SU-DHL-6 (cell line): ENCODE measurements around the gene OTUD5.

Experiments used
- H2AFZ ChIP-seq: fragments of 200-600 bp; sonication (generic); 2 replicates; pipeline ENCODE4 v1.6.1; 2014; ENCODE audit warnings: low read depth, mild to moderate bottlenecking, moderate library complexity, mixed read lengths, antibody characterized with exemption, low read length; ENCODE audit not compliant: severe bottlenecking
- H3F3A ChIP-seq: fragments of 200-600 bp; shearing (Covaris generic); 2 replicates; pipeline ENCODE4 v1.6.0; 2016; ENCODE audit warnings: antibody characterized with exemption, mild to moderate bottlenecking; ENCODE audit not compliant: insufficient read depth
- H3K27ac ChIP-seq: fragments of 200-600 bp; sonication (generic); 2 replicates; pipeline ENCODE4 v1.5.1; 2016; ENCODE audit warnings: low read depth, mild to moderate bottlenecking, low read length, moderate library complexity, mixed read lengths
- H3K27me3 ChIP-seq: fragments of 200-600 bp; sonication (generic), shearing (Covaris generic); 2 replicates; pipeline ENCODE4 v1.6.0; 2014; ENCODE audit warnings: mild to moderate bottlenecking, low read length
- H3K36me3 ChIP-seq: fragments of 200-600 bp; sonication (generic); 2 replicates; pipeline ENCODE4 v1.6.1; 2014; ENCODE audit warnings: mild to moderate bottlenecking, low read length, mixed read lengths
- H3K4me2 ChIP-seq: fragments of 300-600, 200-600 bp; shearing (Covaris generic), sonication (generic); 2 replicates; pipeline ENCODE4 v1.6.0; 2014; ENCODE audit warnings: low read length, low read depth, mild to moderate bottlenecking; ENCODE audit not compliant: poor library complexity, severe bottlenecking
- H3K4me3 ChIP-seq: fragments of 200-600 bp; sonication (generic); 2 replicates; pipeline ENCODE4 v1.5.1; 2014; ENCODE audit warnings: antibody characterized with exemption, low read length, mild to moderate bottlenecking, mixed read lengths; ENCODE audit not compliant: insufficient read depth, poor library complexity, severe bottlenecking
- H3K79me2 ChIP-seq: fragments of 200-600 bp; sonication (generic); 2 replicates; pipeline ENCODE4 v1.6.1; 2014; ENCODE audit warnings: mild to moderate bottlenecking, low read length, moderate library complexity; ENCODE audit not compliant: insufficient read depth
- H3K9ac ChIP-seq: fragments of 200-600 bp; sonication (generic); 2 replicates; pipeline ENCODE4 v1.7.0; 2014; ENCODE audit warnings: mild to moderate bottlenecking, low read length
- H3K9me2 ChIP-seq: fragments of 200-600 bp; sonication (generic); replicated peaks from 2 replicates; pipeline ENCODE4 v1.6.1; 2014; ENCODE audit warnings: low read length; ENCODE audit not compliant: insufficient read depth
- H3K9me3 ChIP-seq: fragments of 200-600 bp; sonication (generic); 2 replicates; pipeline ENCODE4 v1.6.1; 2014; ENCODE audit warnings: low read length, mixed read lengths; ENCODE audit not compliant: insufficient read depth
- H4K20me1 ChIP-seq: fragments of 200-600 bp; sonication (generic); 2 replicates; pipeline ENCODE4 v1.6.1; 2014; ENCODE audit warnings: low read depth, mild to moderate bottlenecking, antibody characterized with exemption, low read length, moderate library complexity, mixed read lengths
- EZH2phosphoT487 ChIP-seq: fragments of 200-600 bp; sonication (generic), shearing (Covaris generic); conservative IDR thresholded peaks from 2 replicates; pipeline ENCODE4 v1.6.1; 2018; ENCODE audit warnings: mild to moderate bottlenecking, antibody characterized with exemption, low read length, moderate library complexity, mixed read lengths
- TF ChIP-seq, protein P1 (sequence below): fragments of 200-600 bp; sonication (generic); IDR thresholded peaks from one replicate; pipeline ENCODE4 v1.5.1; 2017; ENCODE audit warnings: antibody characterized with exemption, mild to moderate bottlenecking, low read length, moderate library complexity; ENCODE audit not compliant: insufficient read depth, poor library complexity, severe bottlenecking

The OTUD5 gene

DNA sequence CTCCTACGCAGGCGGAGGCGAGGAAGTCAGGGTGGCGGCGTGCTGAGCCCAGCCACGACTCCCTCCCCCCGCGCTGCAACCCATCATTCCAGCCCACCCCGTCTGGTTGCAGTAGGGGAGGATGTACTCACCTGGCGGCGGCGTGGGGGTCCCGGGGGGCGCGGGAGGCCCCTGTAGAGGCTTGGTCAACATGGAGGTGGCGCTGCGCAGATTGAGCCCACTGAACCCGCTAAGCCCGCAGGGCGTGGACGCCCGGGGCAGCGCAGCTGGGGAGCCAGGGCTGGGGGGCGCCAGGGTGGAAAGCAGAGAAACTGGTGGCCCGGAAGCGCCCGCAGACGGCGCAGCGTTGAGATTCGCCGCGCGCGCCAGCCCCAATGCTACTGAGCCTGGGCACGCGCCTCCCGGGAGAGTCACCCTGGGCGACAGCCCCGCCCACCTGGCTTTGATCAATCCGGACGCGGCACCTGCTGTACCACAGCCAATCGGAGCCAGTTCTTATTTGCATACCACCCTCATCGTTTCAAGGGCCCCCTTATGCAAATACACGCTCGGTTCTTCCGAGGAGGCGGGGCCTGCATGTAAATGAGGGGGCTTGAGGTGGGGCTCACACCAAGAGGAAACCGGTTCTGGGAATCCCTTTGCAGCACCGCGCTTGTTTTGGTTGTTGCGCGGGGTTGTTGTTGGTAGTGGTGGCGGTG lies 38.6 kb downstream of the OTUD5 start, which contains the start of gene PIM2:
TSS of gene PIM2 (minus strand) at position 382 of the 698 bp plus-strand sequence. CDS start at position 192, 190 bp downstream.
- H3K4me2 ChIP-seq = peak within 1 kb of the TSS; percentile 71
- peaks cover 17% of the 10 kb centered on the region for H3F3A ChIP-seq
- no peaks in the 10 kb centered on the region for H3K9me2 ChIP-seq
- peak within 1 kb of the TSS; percentile 75 for H3K9ac ChIP-seq
- no peaks in the 10 kb centered on the region for H3K27me3 ChIP-seq
- H3K36me3 ChIP-seq = no peaks in the 10 kb centered on the region
- TF ChIP-seq, protein P1, sequence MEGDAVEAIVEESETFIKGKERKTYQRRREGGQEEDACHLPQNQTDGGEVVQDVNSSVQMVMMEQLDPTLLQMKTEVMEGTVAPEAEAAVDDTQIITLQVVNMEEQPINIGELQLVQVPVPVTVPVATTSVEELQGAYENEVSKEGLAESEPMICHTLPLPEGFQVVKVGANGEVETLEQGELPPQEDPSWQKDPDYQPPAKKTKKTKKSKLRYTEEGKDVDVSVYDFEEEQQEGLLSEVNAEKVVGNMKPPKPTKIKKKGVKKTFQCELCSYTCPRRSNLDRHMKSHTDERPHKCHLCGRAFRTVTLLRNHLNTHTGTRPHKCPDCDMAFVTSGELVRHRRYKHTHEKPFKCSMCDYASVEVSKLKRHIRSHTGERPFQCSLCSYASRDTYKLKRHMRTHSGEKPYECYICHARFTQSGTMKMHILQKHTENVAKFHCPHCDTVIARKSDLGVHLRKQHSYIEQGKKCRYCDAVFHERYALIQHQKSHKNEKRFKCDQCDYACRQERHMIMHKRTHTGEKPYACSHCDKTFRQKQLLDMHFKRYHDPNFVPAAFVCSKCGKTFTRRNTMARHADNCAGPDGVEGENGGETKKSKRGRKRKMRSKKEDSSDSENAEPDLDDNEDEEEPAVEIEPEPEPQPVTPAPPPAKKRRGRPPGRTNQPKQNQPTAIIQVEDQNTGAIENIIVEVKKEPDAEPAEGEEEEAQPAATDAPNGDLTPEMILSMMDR = no peak
- TF ChIP-seq EZH2phosphoT487 = no peak
- peak within 1 kb of the TSS; percentile 76 for H3K4me3 ChIP-seq
- no peak within 1 kb of the TSS for H2AFZ ChIP-seq
- H4K20me1 ChIP-seq = no peaks in the 10 kb centered on the region
- no peaks in the 10 kb centered on the region for H3K9me3 ChIP-seq
- H3K27ac ChIP-seq = peak within 1 kb of the TSS; percentile 82
- peaks cover 19% of the 10 kb centered on the region for H3K79me2 ChIP-seq

DNA sequence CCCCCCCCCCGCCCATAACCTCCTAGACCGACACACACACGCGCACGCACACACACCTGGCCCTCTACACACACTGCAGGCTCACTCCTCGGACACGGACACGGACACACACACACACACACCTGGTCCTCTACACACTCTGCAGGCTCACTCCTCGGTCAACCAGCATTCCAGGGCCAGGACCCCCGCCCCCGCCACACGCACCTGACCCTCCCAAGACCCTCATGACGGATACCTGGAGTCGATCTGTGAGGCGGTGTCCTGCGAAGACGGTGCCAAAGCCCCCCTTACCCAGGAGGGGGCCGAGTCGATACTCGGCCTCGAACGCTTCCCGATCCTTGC lies 39.1 kb downstream of the OTUD5 start:
- Histone ChIP-seq H3K27ac (peak overlapping the region; percentile 82), H3K79me2 (peaks cover 19% of the 10 kb centered on the region)

GRCh38 chrX:48917139-48918001 lies 40.0 kb downstream of the OTUD5 start:
- Histone ChIP-seq H3K9me2 (no peaks in the 10 kb centered on the region), H3K27ac (peak overlapping the region; percentile 82), H3K4me3 (peak overlapping the region; percentile 76), H3K36me3 (no peaks in the 10 kb centered on the region), H3F3A (peaks cover 26% of the 10 kb centered on the region), H3K27me3 (no peaks in the 10 kb centered on the region), H3K79me2 (peaks cover 19% of the 10 kb centered on the region), H3K9ac (peak overlapping the region; percentile 75), H4K20me1 (no peaks in the 10 kb centered on the region), H3K9me3 (no peaks in the 10 kb centered on the region), H2AFZ (no peak overlapping the region), H3K4me2 (peak overlapping the region; percentile 71)
- TF ChIP-seq, protein P1 = peak; percentile 80
- TF ChIP-seq EZH2phosphoT487 = no peak

More for the DNA sequence above, 39.1 kb downstream of the OTUD5 start:
- no peak overlapping the region for H2AFZ ChIP-seq
- no peaks in the 10 kb centered on the region for H3K9me2 ChIP-seq
- H3K27me3 ChIP-seq = no peaks in the 10 kb centered on the region
- H3F3A ChIP-seq = peaks cover 17% of the 10 kb centered on the region
- peak overlapping the region; percentile 75 for H3K9ac ChIP-seq
- TF ChIP-seq EZH2phosphoT487 = no peak
- TF ChIP-seq, protein P1 = no peak
- no peaks in the 10 kb centered on the region for H4K20me1 ChIP-seq
- no peaks in the 10 kb centered on the region for H3K9me3 ChIP-seq
- peak overlapping the region; percentile 76 for H3K4me3 ChIP-seq
- H3K4me2 ChIP-seq = peak overlapping the region; percentile 71
- H3K36me3 ChIP-seq = no peaks in the 10 kb centered on the region
